ENCODE results near the gene ITSN1.
A peak's percentile ranks its signal among the peaks of the same experiment; 100 is the strongest.

Gene ITSN1

GRCh38 chr21:33761441-33762036 lies 119.2 kb downstream of the ITSN1 start:
- no peaks in the 10 kb centered on the region for H3K27me3 ChIP-seq (replicated peaks)
- peak; percentile 95 for DNase-seq
- H3K36me3 ChIP-seq (replicated peaks) = peaks cover 2% of the 10 kb centered on the region
- H3K27ac ChIP-seq = peak overlapping the region; percentile 95
- in situ Hi-C loops (cut with HindIII; ENCODE audit: low pct_ligation_motif_present, low sequenced_read_pairs) = no loop called here
- TF ChIP-seq, protein P1, sequence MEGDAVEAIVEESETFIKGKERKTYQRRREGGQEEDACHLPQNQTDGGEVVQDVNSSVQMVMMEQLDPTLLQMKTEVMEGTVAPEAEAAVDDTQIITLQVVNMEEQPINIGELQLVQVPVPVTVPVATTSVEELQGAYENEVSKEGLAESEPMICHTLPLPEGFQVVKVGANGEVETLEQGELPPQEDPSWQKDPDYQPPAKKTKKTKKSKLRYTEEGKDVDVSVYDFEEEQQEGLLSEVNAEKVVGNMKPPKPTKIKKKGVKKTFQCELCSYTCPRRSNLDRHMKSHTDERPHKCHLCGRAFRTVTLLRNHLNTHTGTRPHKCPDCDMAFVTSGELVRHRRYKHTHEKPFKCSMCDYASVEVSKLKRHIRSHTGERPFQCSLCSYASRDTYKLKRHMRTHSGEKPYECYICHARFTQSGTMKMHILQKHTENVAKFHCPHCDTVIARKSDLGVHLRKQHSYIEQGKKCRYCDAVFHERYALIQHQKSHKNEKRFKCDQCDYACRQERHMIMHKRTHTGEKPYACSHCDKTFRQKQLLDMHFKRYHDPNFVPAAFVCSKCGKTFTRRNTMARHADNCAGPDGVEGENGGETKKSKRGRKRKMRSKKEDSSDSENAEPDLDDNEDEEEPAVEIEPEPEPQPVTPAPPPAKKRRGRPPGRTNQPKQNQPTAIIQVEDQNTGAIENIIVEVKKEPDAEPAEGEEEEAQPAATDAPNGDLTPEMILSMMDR (IDR thresholded peaks at IDR 0.05; ENCODE audit: low read depth, low read length, missing control alignments) = no peak
- peak overlapping the region; percentile 33 for H3K4me3 ChIP-seq (ENCODE audit: low read depth, low read length)

DNA sequence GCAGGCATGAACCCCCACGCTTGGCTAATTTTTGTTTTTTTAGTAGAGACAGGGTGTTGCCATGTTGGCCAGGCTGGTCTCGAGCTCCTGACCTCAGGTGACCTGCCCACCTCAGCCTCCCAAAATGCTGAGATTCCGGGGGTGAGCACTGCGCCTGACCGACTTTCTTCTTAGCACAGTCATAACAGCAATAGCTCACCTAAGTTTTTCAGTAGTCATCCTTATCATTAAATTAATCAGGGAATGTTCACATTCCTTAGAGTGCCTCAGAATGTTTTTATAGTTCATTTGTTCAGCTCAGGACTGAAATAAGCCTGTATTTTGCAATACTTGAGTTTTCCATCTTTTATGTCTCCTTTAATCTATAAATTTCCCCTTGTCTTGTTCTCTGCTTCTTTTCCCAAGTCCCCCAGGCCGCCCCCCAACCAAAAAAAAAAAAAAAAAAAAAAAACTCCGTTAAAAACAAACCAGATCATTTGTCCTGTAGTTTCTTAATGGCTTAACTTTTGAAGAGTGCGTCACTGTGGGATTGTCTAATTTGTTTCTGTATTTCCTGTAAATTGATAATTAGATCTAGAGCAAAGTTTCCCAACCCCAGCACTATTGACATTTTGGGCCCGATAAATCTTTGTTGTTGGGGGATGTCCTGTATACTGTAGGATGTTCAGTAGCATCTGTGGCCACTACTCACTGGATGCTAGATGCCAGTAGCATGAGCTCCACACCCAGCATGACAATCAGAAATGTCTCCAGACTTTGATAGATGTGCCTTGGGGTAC lies 120.7 kb downstream of the ITSN1 start:
- Histone ChIP-seq H3K27ac (peak overlapping the region; percentile 95), H3K4me3 (ENCODE audit: low read depth, low read length) (no peak overlapping the region), H3K36me3 (replicated peaks) (peaks cover 5% of the 10 kb centered on the region), H3K27me3 (replicated peaks) (no peaks in the 10 kb centered on the region)
- in situ Hi-C loops (cut with HindIII; ENCODE audit: low pct_ligation_motif_present, low sequenced_read_pairs) = no loop called here
- TF ChIP-seq, protein P1 (IDR thresholded peaks at IDR 0.05; ENCODE audit: low read depth, low read length, missing control alignments) = no peak
- DNase-seq = no peak

DNA sequence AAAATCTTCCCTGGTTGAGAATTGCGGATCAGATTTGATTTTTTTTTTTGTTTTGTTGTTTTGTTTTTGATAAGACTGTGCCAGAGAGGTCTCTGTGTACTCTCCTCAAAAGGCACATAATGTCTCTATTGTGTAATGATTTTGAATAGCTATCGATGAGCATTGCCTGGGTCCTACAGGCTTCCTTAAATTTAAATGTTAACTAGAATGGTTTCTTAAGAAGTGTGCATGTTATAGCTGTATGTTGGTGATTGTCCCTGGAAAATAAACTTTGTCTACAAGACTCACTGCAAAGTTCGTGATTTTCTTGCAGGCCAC lies 121.2 kb downstream of the ITSN1 start:
- Histone ChIP-seq H3K27ac (peak overlapping the region; percentile 95), H3K36me3 (replicated peaks) (peaks cover 3% of the 10 kb centered on the region), H3K4me3 (ENCODE audit: low read depth, low read length) (no peak overlapping the region), H3K27me3 (replicated peaks) (no peaks in the 10 kb centered on the region)
- DNase-seq = no peak
- in situ Hi-C loops (cut with HindIII; ENCODE audit: low pct_ligation_motif_present, low sequenced_read_pairs) = no loop called here
- TF ChIP-seq, protein P1 (IDR thresholded peaks at IDR 0.05; ENCODE audit: low read depth, low read length, missing control alignments) = no peak

GRCh38 chr21:33767236-33767635 lies 124.9 kb downstream of the ITSN1 start:
- Histone ChIP-seq H3K27ac (no peak overlapping the region), H3K27me3 (replicated peaks) (no peaks in the 10 kb centered on the region), H3K4me3 (ENCODE audit: low read depth, low read length) (no peak overlapping the region), H3K36me3 (replicated peaks) (peaks cover 23% of the 10 kb centered on the region)
- no peak for DNase-seq
- TF ChIP-seq, protein P1 (IDR thresholded peaks at IDR 0.05; ENCODE audit: low read depth, low read length, missing control alignments) = no peak
- in situ Hi-C loops (cut with HindIII; ENCODE audit: low pct_ligation_motif_present, low sequenced_read_pairs) = no loop called here

DNA sequence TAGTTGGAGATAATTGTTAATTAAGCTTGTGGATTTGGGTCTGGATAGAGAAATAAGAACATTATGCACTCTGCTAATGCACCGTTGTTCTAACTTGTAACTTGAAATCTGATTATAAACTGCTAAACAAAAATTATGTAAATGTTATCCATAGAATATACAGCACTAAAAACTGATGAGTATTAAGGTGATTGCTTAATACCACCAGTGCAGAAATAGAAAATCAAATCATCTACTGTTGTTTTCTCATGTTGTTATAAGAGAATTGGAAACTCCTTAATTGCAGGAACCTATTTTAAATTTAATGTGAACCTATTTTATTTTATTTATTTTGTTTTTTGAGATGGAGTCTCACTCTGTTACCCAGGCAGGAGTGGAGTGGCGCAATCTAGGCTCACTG lies 125.7 kb downstream of the ITSN1 start:
- in situ Hi-C loops (cut with HindIII; ENCODE audit: low pct_ligation_motif_present, low sequenced_read_pairs) = no loop called here
- Histone ChIP-seq H3K4me3 (ENCODE audit: low read depth, low read length) (no peak overlapping the region), H3K36me3 (replicated peaks) (peaks cover 26% of the 10 kb centered on the region), H3K27me3 (replicated peaks) (no peaks in the 10 kb centered on the region), H3K27ac (no peak overlapping the region)
- no peak for DNase-seq
- TF ChIP-seq, protein P1 (IDR thresholded peaks at IDR 0.05; ENCODE audit: low read depth, low read length, missing control alignments) = no peak
